Endothelial cell of umbilical vein (primary cell): ENCODE measurements around the gene OOSP2.

Experiments used
- EZH2 ChIP-seq: IDR thresholded peaks from 2 replicates; pipeline ENCODE4 v1.6.1; 2012; ENCODE audit warnings: borderline replicate concordance, low read depth, mild to moderate bottlenecking, moderate library complexity, low read length, inconsistent platforms; ENCODE audit not compliant: severe bottlenecking
- POLR2A ChIP-seq: IDR thresholded peaks from 2 replicates; pipeline ENCODE4 v1.6.1; 2012; ENCODE audit warnings: low read depth, mild to moderate bottlenecking, control low read depth, low read length
- POLR2AphosphoS5 ChIP-seq: IDR thresholded peaks from 2 replicates; pipeline ENCODE4 v1.6.1; 2012; ENCODE audit warnings: low read depth, mild to moderate bottlenecking, control low read depth, low read length, moderate library complexity; ENCODE audit not compliant: insufficient read depth
- TF ChIP-seq, protein P1 (sequence below), 2 donors: IDR thresholded peaks; 1 replicate in 1 of 2; 2 replicates in 1 of 2; pipeline ENCODE4 v1.5.1; 2011; ENCODE audit warnings: low read length in 2 of 2, mild to moderate bottlenecking in 2 of 2, moderate library complexity in 2 of 2, control low read depth in 1 of 2, inconsistent platforms in 1 of 2, low read depth in 1 of 2; ENCODE audit not compliant: insufficient read depth in 1 of 2; ENCODE audit errors: extremely low read depth in 1 of 2
- TF ChIP-seq, protein P2 (sequence below): IDR thresholded peaks from 2 replicates; pipeline ENCODE4 v1.6.1; 2011; ENCODE audit not compliant: insufficient read depth, insufficient read length

DNA sequence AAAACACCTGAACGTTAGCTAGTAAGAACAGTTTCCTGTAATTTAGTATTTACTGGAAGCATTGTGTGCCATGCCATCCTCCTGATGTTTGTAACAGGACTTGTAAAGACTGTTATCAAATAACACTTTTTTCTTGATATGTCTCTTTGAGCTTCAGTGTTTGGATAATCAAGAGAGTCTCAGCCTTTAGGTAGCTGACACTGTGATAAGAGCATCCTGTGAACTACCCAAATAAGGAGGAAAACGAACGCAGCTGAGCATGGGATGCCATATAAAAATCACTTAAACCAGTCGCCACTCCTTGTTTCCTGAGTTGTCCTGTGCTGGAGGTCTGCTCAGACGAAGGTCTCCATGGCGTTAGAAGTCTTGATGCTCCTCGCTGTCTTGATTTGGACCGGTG is at the start of gene OOSP2:
- TF ChIP-seq, protein P1, sequence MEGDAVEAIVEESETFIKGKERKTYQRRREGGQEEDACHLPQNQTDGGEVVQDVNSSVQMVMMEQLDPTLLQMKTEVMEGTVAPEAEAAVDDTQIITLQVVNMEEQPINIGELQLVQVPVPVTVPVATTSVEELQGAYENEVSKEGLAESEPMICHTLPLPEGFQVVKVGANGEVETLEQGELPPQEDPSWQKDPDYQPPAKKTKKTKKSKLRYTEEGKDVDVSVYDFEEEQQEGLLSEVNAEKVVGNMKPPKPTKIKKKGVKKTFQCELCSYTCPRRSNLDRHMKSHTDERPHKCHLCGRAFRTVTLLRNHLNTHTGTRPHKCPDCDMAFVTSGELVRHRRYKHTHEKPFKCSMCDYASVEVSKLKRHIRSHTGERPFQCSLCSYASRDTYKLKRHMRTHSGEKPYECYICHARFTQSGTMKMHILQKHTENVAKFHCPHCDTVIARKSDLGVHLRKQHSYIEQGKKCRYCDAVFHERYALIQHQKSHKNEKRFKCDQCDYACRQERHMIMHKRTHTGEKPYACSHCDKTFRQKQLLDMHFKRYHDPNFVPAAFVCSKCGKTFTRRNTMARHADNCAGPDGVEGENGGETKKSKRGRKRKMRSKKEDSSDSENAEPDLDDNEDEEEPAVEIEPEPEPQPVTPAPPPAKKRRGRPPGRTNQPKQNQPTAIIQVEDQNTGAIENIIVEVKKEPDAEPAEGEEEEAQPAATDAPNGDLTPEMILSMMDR (IDR thresholded peaks at IDR 0.05; ENCODE audit: extremely low read depth in 1 of 2, insufficient read depth in 1 of 2, low read depth in 1 of 2, low read length in 2 of 2), result no peak
- TF ChIP-seq POLR2AphosphoS5, result no peak
- TF ChIP-seq POLR2A, result no peak
- no peak for TF ChIP-seq EZH2
- TF ChIP-seq, protein P2, sequence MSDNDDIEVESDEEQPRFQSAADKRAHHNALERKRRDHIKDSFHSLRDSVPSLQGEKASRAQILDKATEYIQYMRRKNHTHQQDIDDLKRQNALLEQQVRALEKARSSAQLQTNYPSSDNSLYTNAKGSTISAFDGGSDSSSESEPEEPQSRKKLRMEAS, result no peak
